GM19467 (cell line): ENCODE measurements around the gene CKB.

Experiments
- ATAC-seq: cut with Tn5 transposase; IDR thresholded peaks from one replicate; pipeline ENCODE4 v1.9.1; 2021; ENCODE audit warnings: mild to moderate bottlenecking, moderate library complexity; ENCODE audit not compliant: unreplicated experiment

The CKB gene

DNA sequence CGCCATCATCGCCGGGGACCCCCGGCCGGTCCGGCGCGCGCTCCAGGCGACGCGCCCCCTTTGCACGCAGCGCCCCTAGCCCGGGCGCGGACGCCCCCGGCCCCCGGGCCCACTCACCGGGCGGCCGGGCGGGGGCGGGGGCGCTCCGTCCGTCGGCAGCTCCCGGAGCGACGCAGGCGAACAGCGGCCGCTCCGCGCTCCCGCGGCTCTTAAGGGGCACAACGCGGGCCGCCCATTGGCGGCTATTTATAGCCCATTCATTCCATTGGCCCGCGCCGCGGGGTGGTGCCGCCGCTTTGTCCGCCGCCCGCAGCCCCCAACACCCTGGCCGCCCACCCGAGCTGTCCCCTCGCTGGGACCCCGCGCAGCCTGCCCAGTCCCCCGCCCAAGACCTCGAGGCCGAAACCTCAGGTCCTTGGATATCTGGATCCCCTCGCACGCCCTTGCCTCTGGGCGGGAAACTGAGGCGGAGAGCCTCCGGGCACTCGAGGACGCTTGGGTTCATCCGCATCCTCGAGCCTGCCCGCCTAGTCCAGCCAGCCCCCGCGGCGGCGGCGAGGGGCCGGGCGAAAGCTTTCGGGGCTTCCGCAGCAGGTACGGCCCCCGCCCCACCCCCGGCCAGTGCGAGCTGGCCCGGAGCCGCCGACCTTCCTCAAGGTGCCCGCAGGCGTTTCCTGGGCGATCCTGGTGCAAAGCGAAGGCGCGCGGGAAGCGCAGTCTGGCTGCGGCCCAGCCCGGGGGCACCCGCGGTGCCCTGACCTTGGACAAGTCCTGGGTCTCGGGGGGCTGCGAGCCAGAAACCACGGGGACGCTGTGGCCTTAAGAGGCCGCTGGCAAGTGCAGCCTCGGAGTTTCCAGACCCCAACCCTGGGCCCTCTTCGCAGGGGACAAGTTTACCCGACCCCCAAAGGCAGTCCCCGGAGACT lies at the start of gene CKB:
Gene CKB (minus strand): TSS at position 182 of the 926 bp plus-strand sequence. CDS start 337 bp downstream, outside the sequence.
- ATAC-seq: no peak

DNA sequence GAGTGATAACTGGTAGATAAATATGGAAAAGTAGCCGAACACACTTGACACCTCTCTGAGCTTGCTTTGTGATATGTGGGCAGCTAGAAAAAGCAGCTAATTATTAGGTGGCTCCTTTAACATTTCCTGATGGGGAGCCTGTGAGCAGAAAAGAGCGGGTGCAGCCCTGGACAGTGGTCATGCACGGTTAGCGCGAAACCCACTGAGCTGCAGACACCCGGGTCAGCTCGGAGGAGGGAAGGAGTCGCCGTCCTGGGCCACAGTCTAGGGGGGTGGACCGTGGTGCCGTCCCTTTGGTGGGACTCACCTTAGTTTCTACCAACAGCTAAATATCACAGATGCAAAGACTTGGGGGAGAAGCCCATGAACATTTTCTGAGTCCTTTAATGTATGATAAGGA lies 46.8 kb upstream of the CKB start:
- no peak for ATAC-seq

- ATAC-seq: no peak
Measured at GRCh38 chr14:103568952-103569351, 46.3 kb upstream of the CKB start.

- no peak for ATAC-seq
Measured at GRCh38 chr14:103563844-103564505, 41.3 kb upstream of the CKB start.

GRCh38 chr14:103563226-103563620 lies 40.6 kb upstream of the CKB start:
- no peak for ATAC-seq

- ATAC-seq: peak; percentile 69
Measured at GRCh38 chr14:103562429-103563225, 40.0 kb upstream of the CKB start, which contains the start of the genes BAG5 and COA8. Gene BAG5 (minus strand): TSS chr14:103562657. CDS start chr14:103561164, 1,493 bp downstream. Gene COA8 (plus strand): TSS chr14:103562960. CDS start chr14:103563002, 42 bp downstream.

GRCh38 chr14:103562179-103562428 lies 39.5 kb upstream of the CKB start:
- peak; percentile 19 for ATAC-seq

GRCh38 chr14:103561381-103562178 lies 39.0 kb upstream of the CKB start:
- ATAC-seq: peak; percentile 17

GRCh38 chr14:103560691-103561090 lies 38.1 kb upstream of the CKB start:
- ATAC-seq: no peak

GRCh38 chr14:103559766-103560165 lies 37.1 kb upstream of the CKB start:
- no peak for ATAC-seq

DNA sequence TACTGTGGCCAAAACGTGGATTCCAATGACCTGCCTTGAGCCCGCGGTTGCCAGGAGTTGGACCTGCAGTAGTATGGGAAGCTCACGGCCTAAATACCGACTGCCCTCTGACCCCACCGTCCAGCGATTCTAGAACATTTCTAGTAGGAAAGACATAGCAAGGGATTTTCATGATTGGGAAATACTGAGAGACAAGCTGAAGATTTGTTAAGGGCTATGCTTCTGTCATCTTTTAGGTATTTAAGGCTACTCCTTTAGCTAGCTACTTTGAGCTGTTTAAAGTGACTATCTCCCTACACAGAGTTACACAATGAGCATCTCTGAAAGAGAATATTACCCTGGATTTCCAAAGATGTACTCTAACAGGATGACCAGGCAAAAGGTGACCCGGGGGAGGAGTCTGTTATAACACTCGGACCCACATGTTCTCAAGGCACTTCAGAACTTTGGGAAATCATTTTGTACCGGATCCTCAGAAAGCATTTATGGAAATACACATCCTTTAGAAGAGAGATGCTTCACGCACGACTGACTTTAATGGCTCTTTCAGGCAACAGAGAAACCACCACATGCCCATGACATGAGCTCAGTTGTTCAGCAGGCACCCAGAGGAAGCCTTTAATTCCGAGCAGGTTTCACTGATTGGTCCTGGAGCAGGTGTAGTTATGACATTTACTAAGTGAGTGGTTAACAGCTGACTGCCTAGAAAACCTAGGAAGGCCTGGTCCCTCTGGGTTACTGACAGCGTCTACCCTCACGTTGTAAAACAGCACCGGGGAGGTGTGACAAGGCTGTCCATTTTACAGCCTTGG lies 35.6 kb upstream of the CKB start:
- ATAC-seq: no peak

- ATAC-seq: no peak
Measured at GRCh38 chr14:103556946-103557758, 34.5 kb upstream of the CKB start.

DNA sequence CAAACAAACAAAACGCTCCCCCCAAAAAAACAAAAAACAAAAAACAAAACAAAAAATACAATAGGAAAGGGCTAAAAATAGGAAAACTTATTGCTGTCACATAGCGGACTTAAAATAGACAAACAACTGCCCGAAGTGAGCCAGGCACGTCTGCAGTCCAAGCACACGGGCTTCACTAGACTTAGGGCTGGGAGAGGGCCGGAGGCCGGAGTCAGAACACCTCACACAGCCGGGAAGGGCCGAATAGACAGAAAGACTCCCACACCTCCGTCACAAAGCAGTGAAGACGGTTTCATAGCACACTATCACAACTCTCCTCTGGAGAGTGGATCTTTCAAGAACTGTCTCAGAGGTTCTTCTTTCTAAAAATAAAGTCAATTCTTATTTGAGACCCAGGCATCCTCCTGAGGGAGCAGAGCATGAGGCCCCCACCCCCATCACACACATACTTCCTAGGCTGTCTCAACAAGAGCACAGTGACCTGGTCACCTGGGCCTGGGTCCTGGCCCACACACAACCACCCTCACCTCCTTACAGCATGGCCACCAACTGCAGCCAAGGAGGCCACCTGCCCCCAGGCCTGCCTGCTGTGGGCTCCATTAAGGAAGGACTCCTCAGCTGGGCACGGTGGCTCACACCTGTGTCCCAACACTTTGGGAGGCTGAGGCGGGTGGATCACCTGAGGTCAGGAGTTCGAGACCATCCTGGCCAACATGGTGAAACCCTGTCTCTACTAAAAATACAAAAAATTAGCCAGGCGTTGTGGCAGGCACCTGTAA lies 33.1 kb upstream of the CKB start:
- no peak for ATAC-seq

- ATAC-seq: no peak
Measured at GRCh38 chr14:103552846-103553210, 30.2 kb upstream of the CKB start.

DNA sequence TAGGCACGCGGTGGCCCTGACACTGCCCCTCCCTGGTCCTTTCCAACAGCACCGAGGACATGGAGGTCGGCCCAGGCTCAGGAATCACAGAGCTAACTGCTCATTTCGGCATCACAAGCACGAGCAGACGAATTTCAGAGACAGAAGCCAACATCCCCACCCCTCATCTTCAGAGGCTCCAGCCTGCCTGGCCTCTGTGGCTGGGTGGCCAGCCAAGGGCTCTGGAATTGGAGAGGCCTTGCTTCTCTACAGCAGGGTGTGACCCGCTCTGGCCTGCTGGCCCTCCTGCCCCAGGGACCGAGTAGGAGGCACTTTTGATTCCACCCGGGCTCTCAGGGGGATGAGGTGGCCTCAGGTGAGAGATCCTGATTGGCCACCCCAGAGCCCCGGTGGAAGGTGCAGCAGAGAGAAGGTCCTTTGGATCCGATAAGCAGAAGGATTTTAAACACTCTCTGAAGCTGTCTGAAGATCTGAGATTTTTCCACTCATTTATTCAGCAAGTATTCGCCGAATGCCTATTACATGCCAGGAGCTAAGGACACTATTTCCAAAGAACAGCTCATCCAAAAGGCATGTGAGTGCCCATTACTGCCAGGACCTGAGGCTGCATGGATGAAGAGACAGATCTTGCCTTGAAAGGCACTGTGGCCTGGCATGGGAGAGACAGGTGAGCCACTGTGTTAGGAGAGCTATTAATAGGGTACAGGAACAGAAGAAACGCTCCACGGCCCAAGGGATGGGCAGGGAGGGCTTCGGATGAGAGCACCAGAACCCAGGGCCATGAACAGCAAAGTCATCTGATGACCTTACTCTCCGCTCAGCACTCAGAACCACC lies 29.6 kb upstream of the CKB start:
- no peak for ATAC-seq

DNA sequence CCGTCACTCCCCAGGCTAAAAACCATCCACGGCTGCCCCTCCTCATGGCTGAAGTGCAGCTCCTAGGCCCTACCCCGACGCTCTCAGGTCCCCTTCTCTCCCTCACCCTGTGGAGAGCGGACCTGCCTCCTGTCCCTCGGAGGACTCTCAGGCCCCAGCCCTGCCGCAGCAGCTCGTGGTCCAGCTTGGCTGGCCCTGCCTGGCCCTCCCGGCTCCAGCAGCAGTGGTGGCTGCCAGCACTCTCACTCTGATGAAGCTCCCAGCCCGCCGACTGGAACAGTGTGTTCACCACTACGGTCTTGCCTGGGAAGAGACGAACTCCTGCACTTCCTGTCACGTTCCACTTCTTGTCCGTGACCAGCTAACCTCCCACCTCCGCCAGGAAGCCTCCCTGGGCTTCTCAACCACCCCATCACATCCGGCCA lies 28.7 kb upstream of the CKB start:
- no peak for ATAC-seq
